Neural cell (in vitro differentiated cells): ENCODE data around the gene PNKD. TPM values are rescaled to one million over a fixed set of nuclear protein-coding genes. Genes with fewer than 3 reads are reported as not detected.

ENCODE experiments used
- H2AFZ ChIP-seq: fragments of 200-600, 300-800 bp; sonication (generic), shearing (Covaris generic); 2 replicates; pipeline ENCODE4 v1.6.0; 2014; ENCODE audit warnings: low read depth, mild to moderate bottlenecking, antibody characterized with exemption, low read length, moderate library complexity
- H3F3A ChIP-seq: fragments of 200-600 bp; shearing (Covaris generic); 2 replicates; pipeline ENCODE4 v1.6.1; 2016; ENCODE audit warnings: mild to moderate bottlenecking, moderate library complexity, mixed read lengths, antibody characterized with exemption, low read length; ENCODE audit not compliant: insufficient read depth, poor library complexity, severe bottlenecking
- H3K27ac ChIP-seq: fragments of 200-600, 300-800 bp; sonication (generic), shearing (Covaris generic); 2 replicates; pipeline ENCODE4 v1.5.1; 2014; ENCODE audit warnings: mild to moderate bottlenecking, low read length, moderate library complexity
- H3K27me3 ChIP-seq: fragments of 300-800, 200-600 bp; sonication (generic), shearing (Covaris generic); 2 replicates; pipeline ENCODE4 v1.6.0; 2014; ENCODE audit warnings: mild to moderate bottlenecking, low read depth, low read length, moderate library complexity; ENCODE audit not compliant: insufficient read depth
- H3K36me3 ChIP-seq: fragments of 300-800, 200-600 bp; sonication (generic), shearing (Covaris generic); 2 replicates; pipeline ENCODE4 v1.5.1; 2014; ENCODE audit warnings: mild to moderate bottlenecking, antibody characterized with exemption, low read length, moderate library complexity; ENCODE audit not compliant: insufficient read depth
- H3K4me2 ChIP-seq: fragments of 300-800, 200-600 bp; sonication (generic), shearing (Covaris generic); 2 replicates; pipeline ENCODE4 v1.6.0; 2014; ENCODE audit warnings: mild to moderate bottlenecking, low read length
- H3K4me3 ChIP-seq: fragments of 300-800, 200-600 bp; sonication (generic), shearing (Covaris generic); 2 replicates; pipeline ENCODE4 v1.5.1; 2014; ENCODE audit warnings: mild to moderate bottlenecking, low read length, moderate library complexity
- H3K79me2 ChIP-seq: fragments of 200-600 bp; shearing (Covaris generic); replicated peaks from 2 replicates; pipeline ENCODE4 v1.6.0; 2014; ENCODE audit warnings: mild to moderate bottlenecking, low read length, moderate library complexity; ENCODE audit not compliant: insufficient read depth
- H3K9ac ChIP-seq: fragments of 300-800, 200-600 bp; sonication (generic), shearing (Covaris generic); 2 replicates; pipeline ENCODE4 v1.6.1; 2016; ENCODE audit warnings: mild to moderate bottlenecking, low read length, mixed read lengths
- H3K9me2 ChIP-seq: fragments of 200-600 bp; shearing (Covaris generic); 2 replicates; pipeline ENCODE4 v1.6.1; 2016; ENCODE audit warnings: mild to moderate bottlenecking, low read length, mixed read lengths; ENCODE audit not compliant: insufficient read depth
- H3K9me3 ChIP-seq: fragments of 200-600, 300-800 bp; sonication (generic), shearing (Covaris generic); 2 replicates; pipeline ENCODE4 v1.6.1; 2016; ENCODE audit warnings: mild to moderate bottlenecking, mixed run types, low read length, moderate library complexity, mixed read lengths
- H4K20me1 ChIP-seq: fragments of 200-600 bp; shearing (Covaris generic); 2 replicates; pipeline ENCODE4 v1.6.1; 2016; ENCODE audit warnings: mild to moderate bottlenecking, mixed run types; ENCODE audit not compliant: insufficient read depth
- CTCF ChIP-seq: fragments of 450-650 bp; IDR thresholded peaks from 2 replicates; pipeline ENCODE4 v1.5.1; 2014; ENCODE audit warnings: antibody characterized with exemption, mild to moderate bottlenecking, moderate library complexity; ENCODE audit not compliant: poor library complexity, severe bottlenecking
- EP300 ChIP-seq: fragments of 450-650 bp; conservative IDR thresholded peaks from 2 replicates; pipeline ENCODE4 v1.6.1; 2014; ENCODE audit warnings: antibody characterized with exemption, mild to moderate bottlenecking, moderate library complexity; ENCODE audit not compliant: poor library complexity, severe bottlenecking
- EZH2 ChIP-seq: fragments of 200-600, 300-800 bp; shearing (Covaris generic), sonication (generic); IDR thresholded peaks from 2 replicates; pipeline ENCODE4 v1.6.1; 2014; ENCODE audit warnings: antibody characterized with exemption, low read length, borderline replicate concordance, mild to moderate bottlenecking; ENCODE audit not compliant: insufficient read depth, poor library complexity, severe bottlenecking
- MXI1 ChIP-seq: fragments of 450-650 bp; conservative IDR thresholded peaks from 2 replicates; pipeline ENCODE4 v1.6.1; 2014; ENCODE audit warnings: antibody characterized with exemption, mild to moderate bottlenecking; ENCODE audit not compliant: poor library complexity, severe bottlenecking
- POLR2AphosphoS5 ChIP-seq: IDR thresholded peaks from 2 replicates; pipeline ENCODE4 v1.6.1; 2012
- RAD21 ChIP-seq: fragments of 450-650 bp; conservative IDR thresholded peaks from 2 replicates; pipeline ENCODE4 v1.6.1; 2014; ENCODE audit warnings: antibody characterized with exemption, mild to moderate bottlenecking, moderate library complexity
- REST ChIP-seq: IDR thresholded peaks from 2 replicates; pipeline ENCODE4 v1.6.1; 2012; ENCODE audit warnings: borderline replicate concordance
- SMC3 ChIP-seq: fragments of 450-650 bp; conservative IDR thresholded peaks from 2 replicates; pipeline ENCODE4 v1.6.1; 2014; ENCODE audit warnings: antibody characterized with exemption, mild to moderate bottlenecking, moderate library complexity; ENCODE audit not compliant: poor library complexity
- TAF1 ChIP-seq: IDR thresholded peaks from 2 replicates; pipeline ENCODE4 v1.6.1; 2012; ENCODE audit warnings: low read depth
- polyA plus RNA-seq: library from polyadenylated mRNA; depleted of rRNA; stranded (reverse); fragments of >200 nt; gene quantifications from 2 replicates; pipeline ENCODE4 v1.2.3, GENCODE V29; 2014

Gene PNKD
- polyA plus RNA-seq, 1 donor from 2014 or later, result 59.7 TPM

GRCh38 chr2:218341381-218341780 lies 71.1 kb downstream of the PNKD start:
- Histone ChIP-seq H3K9me3 (no peaks in the 10 kb centered on the region), H3K9ac (no peak overlapping the region), H3K9me2 (no peaks in the 10 kb centered on the region), H3K36me3 (no peaks in the 10 kb centered on the region), H4K20me1 (no peaks in the 10 kb centered on the region), H3K79me2 (no peaks in the 10 kb centered on the region), H3K27ac (no peak overlapping the region), H2AFZ (no peak overlapping the region), H3F3A (no peaks in the 10 kb centered on the region), H3K27me3 (no peaks in the 10 kb centered on the region), H3K4me3 (no peak overlapping the region), H3K4me2 (no peak overlapping the region)
- TF ChIP-seq CTCF, result no peak
- no peak for TF ChIP-seq REST
- TF ChIP-seq EP300, result no peak
- TF ChIP-seq RAD21, result no peak

- no peak for TF ChIP-seq REST
- no peak for TF ChIP-seq SMC3
- TF ChIP-seq EP300, result no peak
- no peak for TF ChIP-seq TAF1
- no peak for TF ChIP-seq CTCF
- no peak for TF ChIP-seq RAD21
- no peak for TF ChIP-seq EZH2
- no peak for TF ChIP-seq POLR2AphosphoS5
- no peak for TF ChIP-seq MXI1
Observed at GRCh38 chr2:218342837-218343236, 72.5 kb downstream of the PNKD start.

More at GRCh38 chr2:218342837-218343236, 72.5 kb downstream of the PNKD start:
- Histone ChIP-seq H3K27me3 (no peaks in the 10 kb centered on the region), H3K9me2 (no peaks in the 10 kb centered on the region), H3K4me2 (no peak overlapping the region), H3K36me3 (no peaks in the 10 kb centered on the region), H3K27ac (no peak overlapping the region), H3K4me3 (no peak overlapping the region), H2AFZ (no peak overlapping the region), H3K79me2 (no peaks in the 10 kb centered on the region), H3K9me3 (no peaks in the 10 kb centered on the region), H3F3A (no peaks in the 10 kb centered on the region), H4K20me1 (no peaks in the 10 kb centered on the region), H3K9ac (no peak overlapping the region)
